Inferior parietal cortex (tissue), 1 donor: ENCODE data around the gene WDR27.
"Not testable (repeated sequence)": the region's sequence is repeated elsewhere in the genome, so short reads cannot be mapped to it uniquely, and the experiment has no call there.

ENCODE experiments used
- DNase-seq: peaks from one replicate; pipeline ENCODE4 v3.0.0-alpha.2; 2016; ENCODE audit errors: extremely low spot score

The WDR27 gene

DNA sequence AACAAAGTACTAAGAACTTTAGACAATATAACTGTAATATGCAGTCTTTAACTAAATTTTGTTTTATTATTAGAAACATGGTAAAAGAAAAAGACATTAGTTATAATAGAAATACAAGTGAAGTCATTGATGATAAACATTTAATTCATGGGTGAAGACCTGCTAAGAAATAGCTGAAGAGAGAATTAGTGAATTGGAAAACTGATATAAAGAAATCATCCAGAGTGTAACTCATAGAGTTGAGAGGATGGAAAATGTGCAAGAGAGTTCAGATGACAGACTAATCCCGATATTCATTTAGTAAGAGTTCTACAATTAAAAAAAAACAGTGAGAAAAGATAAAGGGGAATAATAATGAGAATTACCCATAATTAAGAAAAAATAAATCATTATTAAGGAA, 227.5 kb downstream of the WDR27 start:
- no peak for DNase-seq

DNA sequence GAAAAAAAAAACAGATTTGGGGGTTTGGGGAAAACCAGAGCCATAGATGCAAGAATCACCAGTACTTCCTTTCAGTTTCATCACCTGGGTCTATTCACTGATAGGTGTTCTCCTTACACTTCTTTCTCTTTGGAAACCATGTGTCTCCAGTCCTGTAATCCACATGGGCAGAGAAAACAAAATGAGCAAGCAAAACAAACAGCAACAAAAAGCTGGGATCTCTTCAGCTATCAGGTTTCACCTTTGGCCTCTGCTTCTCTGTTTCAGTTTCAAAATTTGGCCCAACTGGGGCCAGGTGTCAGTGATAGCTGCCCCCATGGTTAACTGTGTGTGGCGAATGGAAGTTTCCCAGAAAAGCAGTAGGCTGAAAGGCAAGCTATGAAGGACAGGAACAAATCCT, 228.2 kb downstream of the WDR27 start:
- no peak for DNase-seq

DNA sequence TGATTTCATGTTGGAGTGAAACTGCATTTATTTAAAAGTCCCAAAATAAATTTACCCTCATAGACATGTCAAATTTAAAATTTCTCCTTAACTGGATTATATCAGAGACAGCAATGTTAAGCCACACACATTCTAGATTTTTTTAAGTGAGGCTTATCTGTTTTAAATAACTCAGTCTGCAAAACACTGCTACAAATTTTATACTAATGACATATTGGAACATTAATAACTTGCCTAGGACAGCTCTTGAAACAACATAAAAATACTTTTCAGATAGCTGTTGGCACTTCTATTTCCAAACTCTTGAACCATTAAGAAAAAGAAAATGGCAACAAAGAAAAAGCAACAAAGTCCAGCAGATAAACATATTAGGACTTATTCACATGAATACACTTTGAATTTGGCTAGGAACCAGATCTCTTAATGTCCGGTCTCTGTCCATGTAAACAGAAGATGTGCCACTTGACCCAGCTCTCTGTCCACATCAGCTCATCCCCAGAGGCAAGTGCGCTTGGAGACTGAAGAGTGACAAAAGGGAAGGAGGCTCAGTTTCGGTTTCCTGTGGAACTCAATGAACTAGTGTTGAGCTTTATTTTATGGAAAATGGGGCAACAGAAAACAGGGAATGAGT, 228.9 kb downstream of the WDR27 start:
- DNase-seq: no peak

DNA sequence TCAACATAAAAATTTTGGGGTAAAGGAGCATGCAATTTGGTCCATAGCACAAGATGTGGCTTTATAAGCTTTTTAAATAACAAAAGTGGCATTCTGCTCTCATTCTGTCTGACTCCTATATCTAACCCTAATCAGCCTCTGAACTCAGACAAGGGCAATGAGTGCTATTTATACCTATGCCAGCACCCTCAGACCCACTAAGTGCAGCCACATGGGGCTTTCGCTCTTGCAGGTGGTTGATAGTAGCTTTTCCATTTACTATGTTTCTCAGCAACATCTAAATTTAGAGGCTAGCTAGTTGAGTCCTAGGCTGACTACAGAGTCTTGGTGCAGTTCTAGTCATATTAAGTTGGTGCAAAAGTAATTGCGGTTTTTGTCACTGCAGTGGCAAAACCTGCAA, 231.0 kb downstream of the WDR27 start:
- no peak for DNase-seq

- DNase-seq: no peak
These were observed 232.8 kb downstream of the WDR27 start for GRCh38 chr6:169469028-169469427.

GRCh38 chr6:169467755-169468154, 234.1 kb downstream of the WDR27 start:
- DNase-seq: not testable (repeated sequence)

GRCh38 chr6:169466256-169466655, 235.6 kb downstream of the WDR27 start:
- not testable (repeated sequence) for DNase-seq

GRCh38 chr6:169457762-169458161, 244.1 kb downstream of the WDR27 start:
- no peak for DNase-seq

GRCh38 chr6:169456840-169457239, 245.0 kb downstream of the WDR27 start:
- no peak for DNase-seq

GRCh38 chr6:169455470-169455869, 246.4 kb downstream of the WDR27 start:
- DNase-seq: no peak

- DNase-seq: no peak
These were observed 247.0 kb downstream of the WDR27 start for GRCh38 chr6:169454872-169455204.

DNA sequence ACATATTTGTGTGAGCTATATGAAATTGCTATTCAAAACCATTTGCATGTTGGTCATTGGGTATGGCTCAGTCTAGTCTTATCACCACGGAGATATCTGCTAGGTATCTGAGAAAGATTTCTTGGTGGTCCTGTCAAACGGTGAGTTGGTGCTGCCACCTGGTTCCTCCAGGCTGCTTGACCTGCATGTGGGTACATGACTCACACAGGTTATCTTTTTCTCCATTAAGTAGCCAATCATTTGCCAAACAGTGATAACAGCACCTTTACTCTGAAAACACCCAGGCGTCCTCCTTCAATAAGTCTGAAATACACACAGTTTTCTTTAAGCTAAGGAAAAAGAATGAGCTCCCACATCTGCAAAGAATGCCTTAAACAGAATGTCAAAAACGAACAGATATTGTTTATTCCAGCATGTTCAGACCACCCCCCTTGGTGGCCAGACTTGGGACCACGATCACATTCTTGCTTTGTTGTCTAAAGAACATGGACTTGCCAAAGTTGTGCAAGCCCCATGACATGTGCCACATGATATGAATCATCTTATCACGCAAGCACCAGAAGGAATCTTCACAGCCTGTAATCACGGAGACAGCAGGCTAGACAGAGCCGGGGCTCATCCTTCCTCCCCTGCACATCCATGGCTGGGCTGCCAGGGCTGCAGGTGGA, 247.5 kb downstream of the WDR27 start:
- no peak for DNase-seq

- DNase-seq: no peak
These were observed 248.8 kb downstream of the WDR27 start for GRCh38 chr6:169452869-169453620.

DNA sequence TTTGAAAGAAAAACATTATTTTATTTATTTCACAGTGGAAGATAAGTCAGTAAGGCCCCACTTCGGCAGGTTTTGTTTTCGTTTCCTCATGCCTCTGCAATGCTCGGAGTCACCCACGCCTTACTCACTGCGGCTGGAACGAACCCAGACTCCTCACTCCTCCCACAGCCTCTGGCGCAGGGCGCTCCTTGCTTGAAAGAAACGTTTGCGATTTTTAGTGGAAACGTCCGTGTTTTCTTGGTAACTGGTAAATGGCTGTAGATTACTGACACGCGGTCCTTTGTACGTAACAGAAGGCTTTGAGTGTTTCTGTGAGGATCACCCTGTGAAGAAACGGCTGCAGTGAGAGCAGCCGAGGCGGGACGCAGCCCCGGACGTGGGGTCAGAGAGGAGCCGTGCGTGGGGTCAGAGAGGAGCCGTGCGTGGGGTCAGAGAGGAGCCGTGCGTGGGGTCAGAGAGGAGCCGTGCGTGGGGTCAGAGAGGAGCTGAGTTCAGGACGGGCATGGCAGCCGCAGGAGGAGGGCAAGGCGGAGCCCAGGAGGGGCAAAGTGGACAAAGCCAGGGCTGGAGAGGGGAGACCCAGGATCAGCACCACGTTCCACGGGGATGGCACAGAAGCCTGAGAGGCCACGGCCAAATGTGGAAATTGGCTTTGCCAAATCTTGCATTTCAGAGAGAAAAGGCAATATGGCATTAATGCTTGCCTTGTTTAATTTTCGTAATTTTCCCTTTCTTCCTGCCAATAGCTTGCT, 249.5 kb downstream of the WDR27 start:
- peak; percentile 52 for DNase-seq

DNA sequence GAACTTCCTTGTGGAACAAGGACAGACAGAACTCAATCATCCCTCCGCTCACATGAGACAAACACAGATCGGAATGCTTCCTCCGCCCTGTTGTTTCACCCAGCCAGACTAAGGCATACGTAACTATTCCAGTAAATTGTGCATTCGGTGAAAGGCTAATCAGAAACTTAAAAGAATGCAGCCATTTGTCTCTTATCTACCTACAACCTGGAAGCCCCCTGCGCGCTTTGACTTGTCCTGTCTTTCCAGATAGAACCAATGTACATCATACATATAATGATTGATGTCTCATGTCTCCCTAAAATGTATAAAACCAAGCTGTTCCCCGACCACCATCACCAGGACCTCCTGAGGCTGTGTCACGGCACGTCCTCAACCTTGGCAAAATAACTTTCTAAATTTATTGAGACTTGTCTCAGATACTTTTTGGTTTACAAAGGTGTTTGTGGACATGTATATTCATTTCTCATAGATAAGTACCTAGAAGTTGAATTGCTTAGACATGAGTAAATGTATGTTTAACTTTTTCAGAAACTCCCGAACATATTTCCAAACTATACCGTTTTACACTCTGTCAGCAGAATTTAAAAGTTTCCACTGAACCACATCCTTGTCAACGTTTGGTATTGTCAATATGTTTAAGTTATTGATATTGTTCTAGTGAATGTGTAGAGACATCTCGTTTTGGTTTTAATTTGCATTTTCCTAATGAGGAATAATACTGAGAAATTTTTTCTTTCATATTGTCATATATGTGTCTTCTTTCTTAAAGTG, 250.6 kb downstream of the WDR27 start:
- DNase-seq: no peak

DNA sequence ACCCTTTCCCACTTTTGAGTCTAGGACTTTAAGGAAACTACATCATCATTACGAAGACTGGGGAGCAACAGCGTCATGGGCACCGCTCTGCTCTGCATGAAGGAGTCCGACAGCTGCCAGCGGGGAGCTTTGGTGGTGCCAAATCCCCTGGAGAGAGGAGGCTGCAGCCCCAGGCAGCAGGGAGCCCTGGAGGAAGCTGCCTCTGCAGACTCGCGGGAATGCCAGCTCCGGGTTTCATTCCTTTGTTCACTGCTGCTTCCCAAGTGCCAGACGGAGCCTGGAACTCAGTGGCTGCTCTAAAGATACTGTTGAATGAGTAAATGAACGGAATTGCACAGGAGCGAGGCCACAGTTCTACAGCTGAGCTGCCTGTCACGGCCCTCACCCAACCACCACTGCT, 251.7 kb downstream of the WDR27 start:
- no peak for DNase-seq

DNA sequence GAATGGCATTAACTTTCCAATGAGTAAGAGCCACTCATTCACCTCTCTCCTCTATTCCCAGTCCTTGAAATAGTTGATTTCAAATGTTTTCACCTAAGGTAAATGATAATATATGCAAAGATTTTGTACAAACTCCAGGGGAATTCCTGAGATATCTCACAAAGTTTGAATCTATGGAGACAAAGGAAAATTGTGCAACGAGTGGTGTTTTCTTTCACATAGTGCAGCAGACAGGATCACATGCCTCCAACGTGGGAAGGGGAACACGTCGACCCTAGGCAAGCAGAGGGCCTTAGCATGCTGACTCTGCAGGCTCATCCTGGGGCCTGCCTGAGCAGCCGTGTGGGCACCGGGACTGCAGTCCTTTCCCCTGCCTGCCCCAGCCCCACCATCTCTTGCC, 252.6 kb downstream of the WDR27 start:
- no peak for DNase-seq

GRCh38 chr6:169445661-169446581, 255.9 kb downstream of the WDR27 start:
- no peak for DNase-seq

DNA sequence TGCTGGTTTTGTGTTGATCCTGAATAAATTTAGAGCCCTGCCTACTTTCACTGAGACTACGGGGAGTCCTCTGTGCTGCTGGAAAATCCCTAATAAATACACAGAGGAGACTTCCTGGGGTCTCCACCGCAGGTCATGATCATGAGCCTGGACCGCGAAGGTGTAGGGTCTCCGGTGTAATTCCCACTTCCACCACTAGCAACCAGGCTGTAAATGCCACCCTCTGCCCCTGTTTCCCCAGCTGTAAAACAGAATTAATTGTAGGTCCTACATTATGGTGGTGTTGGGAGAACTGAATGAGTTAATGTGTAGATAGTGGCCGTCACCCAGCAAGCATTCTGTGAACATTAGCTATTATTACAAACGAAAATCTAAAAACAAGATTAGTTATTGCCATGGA, 256.6 kb downstream of the WDR27 start:
- no peak for DNase-seq

DNA sequence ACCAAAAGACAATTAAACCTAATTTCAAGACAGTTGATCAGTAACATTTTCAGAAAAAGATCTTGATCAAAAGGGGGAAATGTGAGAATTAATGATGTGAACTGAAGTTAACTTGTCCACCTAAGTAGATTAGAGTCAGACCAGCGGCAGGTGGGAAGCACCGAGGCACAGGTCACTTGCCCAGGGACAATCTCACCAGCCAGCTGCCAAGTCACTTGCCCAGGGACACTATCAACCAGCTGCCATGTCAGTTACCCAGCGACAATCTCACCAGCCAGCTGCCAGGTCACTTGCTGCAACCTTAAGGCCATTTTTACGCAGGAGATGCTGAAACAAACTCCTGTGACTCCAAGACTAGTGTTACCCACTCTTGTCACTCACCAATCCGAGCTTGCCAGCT, 260.5 kb downstream of the WDR27 start:
- DNase-seq: no peak

- DNase-seq: no peak
These were observed 262.1 kb downstream of the WDR27 start for GRCh38 chr6:169439710-169440109.
